Activated gamma-delta T cell treated with anti-CD3 and anti-CD28 coated beads, Interleukin-2, amount 50 U/mL, for 16 hours (primary cell): Measurements from ENCODE around the gene AMIGO3.

Source experiments
- DNase-seq: peaks from one replicate; pipeline ENCODE4 v3.0.0-alpha.2; 2020; ENCODE audit warnings: low read depth

The AMIGO3 gene

DNA sequence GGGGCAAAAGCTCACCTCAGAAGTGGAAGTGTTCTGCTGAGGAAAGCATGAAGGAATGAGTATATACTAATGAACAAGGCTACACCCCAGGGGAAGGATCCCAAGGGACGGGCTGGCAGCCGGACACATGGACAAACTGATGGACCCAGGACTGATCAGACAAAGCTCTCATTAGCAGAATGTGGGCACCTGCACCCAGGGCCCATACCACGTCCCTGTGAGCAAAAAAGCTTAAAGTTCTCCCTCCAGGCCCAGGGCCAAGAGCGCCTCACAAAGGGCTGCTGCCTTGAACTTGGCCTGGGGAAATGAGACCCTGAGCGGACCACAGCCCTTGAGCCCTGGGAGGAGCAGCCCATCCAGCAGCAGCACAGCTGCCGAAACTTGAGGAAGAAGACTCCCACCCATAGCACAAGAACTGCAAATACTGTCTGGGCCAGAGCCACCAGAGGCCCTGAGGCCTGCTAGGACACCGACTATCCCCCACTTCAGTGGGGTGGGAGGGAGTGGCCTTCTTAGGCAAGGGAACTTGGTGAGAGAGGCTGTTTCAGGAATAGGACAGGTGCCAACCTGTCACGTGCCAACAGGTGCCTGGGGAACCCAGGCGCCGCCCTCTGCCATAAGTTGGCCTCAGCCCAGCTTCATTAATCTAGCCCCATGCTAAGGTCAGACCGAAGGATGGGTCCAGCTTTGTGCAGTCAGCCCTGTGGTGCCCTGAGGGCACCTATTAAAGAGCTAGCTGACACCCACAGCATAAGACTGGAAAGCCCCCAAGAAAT lies 6.6 kb upstream of the AMIGO3 start:
- no peak for DNase-seq

DNA sequence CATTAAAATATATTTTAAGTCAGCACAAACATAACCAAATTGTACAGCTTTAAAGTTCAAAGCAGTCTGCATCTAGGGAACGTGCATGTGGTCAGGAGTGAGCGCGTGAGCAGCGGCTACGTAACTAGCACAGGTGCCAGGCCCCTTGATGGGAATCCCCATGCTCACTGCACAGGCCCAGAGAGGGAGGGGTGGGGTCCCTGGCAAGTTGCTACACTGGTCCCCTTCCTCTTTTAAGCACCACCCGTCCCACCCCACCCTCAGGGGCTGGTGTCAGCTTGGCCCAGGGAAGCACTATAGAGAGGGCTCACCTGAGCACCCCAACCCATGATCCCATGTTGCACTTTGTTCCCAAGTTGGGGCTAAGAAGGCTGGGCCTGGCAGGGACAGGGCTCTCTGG lies 5.1 kb upstream of the AMIGO3 start:
- no peak for DNase-seq

DNA sequence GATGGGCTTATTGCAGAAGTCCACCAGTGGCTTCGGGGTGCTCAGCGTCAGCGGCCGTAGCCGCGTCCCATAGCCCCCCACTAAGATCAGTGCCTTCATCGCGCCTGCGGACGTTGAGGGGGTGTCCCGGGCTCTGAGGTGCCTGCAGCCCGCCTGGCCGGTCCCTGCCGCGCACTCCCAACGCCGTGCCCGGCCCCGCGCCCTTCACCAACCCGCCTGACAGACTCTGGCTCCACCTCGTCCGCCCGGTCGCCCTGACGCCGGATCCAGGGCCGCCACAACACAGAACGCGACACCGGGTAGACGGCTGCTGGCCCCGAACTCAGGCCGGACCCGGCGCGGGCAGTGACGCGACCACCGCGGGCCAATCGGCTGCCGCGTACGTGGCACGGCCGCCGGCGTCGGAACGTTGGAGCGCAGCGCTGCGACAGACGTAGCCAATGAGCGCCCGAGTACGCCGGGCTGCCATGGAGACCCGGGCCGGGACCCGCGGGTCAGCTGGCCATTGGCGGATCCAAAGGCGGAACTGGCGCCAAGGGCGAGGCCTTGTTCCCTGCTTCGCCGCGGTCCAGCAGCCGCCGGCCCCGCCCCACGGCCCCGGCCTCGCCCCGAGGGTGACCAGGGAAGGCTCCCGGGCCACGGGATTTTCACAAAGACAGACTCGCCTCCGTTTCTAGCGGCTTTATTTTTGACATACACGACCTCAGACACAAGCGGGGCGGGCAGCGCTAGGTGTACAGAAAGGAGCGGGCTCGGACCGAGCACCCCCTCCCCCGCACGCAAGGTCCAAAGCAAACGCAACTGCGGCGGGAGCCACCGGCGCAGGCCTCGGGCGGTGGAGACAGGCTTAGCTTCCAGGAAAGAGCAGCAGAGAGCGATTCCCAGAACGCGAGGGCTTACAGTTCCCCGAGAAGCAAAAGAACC lies 4.4 kb upstream of the AMIGO3 start, which contains the start of gene GMPPB:
TSS of gene GMPPB (minus strand) at position 324 of the 924 bp plus-strand sequence. CDS start at position 99, 225 bp downstream.
- DNase-seq: peak; percentile 84

DNA sequence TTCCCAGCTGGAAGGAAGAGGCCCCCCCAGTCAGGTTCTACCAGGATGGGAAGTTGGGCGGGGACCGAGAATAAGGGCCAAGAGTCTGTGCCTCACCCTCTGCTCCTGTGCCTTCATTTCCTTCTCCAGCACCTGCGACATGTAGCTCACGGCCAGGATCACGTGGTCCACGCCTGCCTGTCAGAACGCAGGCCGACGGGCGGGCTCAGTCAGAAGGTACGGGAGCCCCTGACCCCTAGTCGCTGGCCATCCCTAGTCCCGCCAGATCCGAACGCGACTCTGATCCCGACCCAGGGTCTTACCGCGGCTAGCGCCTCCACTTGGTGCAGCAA lies 3.8 kb upstream of the AMIGO3 start:
- peak; percentile 28 for DNase-seq

DNA sequence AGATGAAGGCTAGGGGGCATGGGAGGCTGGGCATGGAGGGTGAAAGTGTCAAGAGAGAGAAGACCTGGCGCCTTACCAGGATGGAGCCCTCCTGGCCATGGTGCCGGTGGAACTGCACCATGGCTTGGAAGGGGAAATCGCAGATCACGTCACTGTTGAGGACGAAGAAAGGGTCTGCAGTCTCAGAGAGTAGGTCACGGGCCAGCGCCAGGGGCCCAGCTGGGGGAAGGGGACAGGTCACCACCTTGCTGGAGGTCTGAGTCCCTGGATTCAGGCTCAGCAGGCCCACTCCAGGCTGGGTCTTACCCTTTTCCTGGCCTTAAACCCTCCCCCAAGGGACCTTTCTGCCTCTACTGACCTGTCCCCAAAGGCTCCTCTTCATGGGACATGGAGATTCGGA lies 3.4 kb upstream of the AMIGO3 start:
- no peak for DNase-seq

DNA sequence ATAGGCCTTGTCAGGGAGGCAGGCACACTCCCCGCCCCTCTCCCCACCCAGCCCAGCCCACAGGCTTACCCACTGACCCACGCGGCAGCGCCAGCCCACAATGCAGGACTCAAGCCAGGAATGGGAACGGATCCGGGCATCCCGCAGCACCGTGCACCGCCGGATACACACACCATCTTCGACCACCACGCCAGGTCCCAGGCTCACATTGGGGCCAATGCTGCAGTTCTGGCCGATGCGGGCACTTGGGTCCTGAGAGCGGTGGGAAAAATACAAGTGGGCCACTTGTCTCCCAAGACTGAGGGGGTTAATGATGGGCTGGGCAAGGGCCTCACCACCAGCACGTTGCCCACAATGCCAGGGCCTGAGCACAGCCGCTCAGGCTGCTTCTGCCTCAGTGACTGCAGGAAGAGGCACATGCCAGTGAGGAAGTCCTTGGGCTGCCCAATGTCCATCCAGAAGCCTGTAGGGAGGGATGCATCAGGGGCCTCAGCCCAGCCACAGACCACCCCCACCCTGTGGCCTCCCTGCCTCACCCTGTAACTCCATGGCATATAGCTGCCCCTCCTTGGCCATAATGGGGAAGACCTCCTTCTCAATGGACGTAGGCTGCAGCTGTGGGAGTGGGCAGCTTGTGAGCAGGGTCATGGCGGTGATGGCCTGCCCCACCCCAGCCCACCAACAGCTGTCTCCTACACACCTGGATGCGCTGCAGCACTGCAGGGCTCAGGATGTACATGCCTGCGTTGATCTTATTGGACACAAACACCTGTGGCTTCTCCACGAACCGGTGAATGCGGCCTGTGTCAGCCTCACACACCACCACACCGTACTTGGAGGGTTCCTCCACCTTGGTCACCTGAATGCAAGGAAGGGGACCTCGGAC lies 2.7 kb upstream of the AMIGO3 start:
- no peak for DNase-seq

DNA sequence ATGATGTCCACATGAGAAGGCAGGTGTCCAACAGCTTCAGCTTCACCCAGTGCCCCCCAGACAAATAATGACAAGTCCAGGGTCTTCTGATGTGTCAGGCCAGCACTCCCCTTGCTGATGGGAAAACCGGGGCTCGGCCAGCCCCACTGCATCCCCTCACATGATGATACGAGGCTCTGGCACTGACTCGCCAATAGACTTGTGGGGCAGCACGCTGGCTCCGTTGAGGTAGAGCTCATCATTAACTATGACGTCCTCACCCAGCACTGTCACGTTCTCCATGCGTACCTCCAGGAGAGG lies 2.1 kb upstream of the AMIGO3 start:
- DNase-seq: no peak

DNA sequence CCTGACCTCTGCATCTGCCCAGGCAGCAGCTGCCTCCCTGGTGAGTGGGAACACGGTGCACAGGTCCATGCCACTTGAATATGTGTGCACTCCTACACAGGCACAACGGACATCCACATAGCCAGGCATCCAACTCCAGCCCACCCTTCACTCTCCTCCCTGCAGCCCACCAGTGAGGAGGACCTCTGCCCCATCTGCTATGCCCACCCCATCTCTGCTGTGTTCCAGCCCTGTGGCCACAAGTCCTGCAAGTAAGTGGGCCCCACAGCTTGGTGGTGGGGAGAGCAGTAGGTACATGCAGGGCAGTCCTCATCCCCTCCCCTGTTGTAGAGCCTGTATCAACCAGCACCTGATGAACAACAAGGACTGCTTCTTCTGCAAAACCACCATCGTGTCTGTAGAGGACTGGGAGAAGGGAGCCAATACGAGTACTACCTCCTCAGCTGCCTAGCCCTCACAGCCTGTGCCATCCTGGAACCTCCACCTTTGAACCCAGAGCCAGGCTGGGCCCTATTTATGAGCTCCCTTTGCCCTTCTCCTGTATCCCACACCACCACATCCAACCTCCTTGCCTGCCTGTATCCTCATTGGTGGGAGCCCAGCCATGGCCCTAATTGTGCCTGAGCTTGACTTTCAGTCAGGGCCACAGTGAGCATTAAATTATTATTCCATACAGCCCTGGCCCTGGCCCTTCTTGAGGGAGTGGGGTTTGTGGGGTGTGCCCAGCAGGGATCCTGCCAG lies 1.5 kb upstream of the AMIGO3 start:
- no peak for DNase-seq

DNA sequence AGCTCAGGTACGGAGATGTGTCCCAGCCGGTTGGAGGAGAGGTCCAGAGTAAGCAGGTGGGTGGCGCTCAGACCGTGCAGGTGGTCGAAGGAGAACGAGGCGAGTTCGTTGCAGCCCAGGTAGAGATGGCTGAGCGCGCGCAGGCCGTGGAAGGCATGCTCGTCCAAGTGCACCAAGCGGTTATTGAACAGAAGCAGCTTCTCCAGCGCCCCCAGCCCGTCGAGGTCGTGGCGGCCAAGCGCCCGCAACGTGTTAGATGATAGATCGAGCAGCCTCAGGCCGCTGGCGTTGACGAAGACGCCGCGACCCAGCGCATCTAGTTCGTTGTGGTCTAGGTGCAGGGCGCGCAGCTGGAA lies 648 bp downstream of the AMIGO3 start:
- no peak for DNase-seq

DNA sequence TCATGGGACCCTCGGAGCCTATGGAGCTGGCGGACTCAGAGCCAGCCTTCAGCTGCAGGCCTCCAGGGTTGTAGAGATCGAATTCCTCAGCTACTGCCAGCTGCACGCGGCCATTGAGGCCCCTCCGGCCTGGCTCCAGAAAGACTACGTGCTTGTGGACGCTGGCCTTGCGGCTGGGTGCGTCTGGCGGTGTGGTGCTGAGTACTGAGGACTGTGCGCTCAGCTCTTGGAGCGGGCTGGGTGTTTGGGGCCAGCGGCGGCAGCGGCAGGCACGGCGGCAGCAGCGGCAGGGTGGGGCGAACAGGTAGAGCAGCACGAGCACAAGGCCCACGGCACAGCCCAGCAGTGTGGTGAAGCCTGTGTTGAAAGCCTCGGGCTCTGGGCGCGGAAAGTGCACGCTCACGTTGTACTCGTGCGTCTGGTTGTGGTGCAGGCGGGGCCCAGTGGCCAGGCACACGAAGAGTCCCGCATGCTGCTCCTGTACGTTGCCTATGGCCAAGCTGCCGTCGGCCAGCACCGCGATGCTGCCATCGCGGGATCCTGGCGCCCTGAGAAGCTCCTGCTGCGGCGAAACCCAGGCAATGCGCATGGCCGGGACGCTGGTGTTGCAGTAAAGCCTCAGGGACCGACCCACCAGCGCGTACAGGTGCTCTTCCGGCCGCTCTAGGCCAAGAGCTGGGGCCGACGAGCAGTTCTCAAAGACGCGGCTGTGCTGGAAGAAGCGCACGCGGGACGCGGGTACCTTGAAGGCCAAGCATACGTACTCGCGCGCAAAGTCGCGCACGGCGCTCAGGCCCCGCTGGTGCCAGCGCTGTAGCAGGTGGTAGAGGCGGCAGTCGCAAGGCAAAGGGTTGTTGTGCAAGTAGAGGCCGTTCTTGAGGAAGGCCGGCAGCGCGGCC lies 1.3 kb downstream of the AMIGO3 start:
- no peak for DNase-seq

DNA sequence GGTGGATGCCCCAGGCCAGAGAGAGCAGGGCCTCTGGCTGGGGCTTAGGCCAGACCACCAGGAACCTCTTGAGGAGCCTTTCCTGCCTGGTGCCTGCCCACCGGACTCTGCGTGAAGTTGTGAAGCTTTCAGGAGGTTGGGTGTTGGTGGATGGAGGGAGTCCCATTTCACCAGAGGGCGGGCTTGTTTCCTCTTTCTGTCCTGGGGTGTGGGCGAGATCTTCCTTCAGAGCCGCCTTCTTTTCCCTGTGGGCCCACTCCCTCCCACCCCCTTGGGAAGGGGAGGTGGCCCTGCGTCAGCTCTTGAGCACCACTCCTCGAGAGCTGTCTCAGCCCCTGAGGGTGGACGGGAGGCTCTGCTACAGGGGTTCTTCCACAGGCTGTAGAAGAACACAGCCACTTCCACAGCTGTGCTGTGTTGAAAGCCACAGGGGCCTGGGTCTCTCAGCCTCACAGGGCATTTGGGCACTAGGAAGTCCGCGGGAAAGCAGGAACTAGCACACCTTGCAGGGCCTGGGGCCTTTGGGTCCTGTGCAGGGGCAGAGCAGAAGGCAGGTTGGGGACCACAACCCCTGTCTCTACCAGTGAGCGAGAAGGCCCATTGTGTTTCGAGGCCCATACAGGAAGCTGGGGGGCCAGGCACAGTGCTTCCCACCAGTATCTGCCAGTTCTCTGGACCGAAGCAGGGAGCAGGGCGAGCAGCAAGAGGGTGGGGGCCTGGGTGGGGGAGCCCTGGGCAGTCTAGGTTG lies 2.1 kb downstream of the AMIGO3 start:
- DNase-seq: no peak

DNA sequence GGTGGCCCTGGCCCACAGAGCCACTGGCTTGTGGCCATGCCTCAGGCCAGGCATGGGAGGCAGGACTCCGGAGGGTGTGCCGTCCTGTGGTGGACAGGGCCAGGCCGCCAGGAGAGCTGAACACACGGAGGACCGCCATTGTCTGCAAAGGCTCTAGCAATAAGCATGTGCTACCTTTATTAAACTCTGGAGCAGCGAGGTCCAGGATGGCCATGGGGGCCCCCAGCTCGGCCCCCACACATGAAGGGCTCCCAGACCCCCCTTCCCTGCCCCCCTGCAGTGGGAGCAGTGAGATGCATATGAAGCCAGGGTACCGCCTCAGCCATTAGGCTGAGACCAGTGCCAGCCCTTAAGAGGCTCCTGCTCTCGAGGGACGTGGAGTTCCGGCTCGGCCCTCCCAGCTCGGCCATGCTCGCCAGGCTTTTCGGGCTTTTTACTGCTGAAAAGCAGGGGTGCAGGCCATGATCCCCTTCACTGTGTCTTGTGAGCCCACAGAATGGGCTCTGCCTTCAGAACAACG lies 2.7 kb downstream of the AMIGO3 start:
- no peak for DNase-seq

DNA sequence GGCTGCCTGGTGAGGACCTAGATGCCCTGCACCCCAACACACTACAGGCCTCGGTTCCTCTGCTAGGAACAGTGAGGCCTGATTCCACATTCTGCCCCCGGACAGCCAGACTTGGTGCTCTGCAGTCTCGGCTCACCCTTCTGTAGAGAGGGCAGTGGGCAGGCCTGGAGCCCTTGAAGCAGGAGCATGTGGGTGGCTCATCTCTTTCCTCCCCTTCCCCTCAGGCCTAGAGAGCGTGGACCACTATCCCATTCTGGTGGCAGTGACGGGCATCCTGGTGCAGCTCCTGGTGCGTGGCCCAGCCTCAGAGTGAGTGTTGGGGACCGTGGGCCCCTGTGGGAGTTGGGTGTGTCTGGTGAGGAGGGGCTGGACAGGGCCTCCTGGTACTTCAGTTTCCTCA lies 3.3 kb downstream of the AMIGO3 start:
- DNase-seq: no peak

DNA sequence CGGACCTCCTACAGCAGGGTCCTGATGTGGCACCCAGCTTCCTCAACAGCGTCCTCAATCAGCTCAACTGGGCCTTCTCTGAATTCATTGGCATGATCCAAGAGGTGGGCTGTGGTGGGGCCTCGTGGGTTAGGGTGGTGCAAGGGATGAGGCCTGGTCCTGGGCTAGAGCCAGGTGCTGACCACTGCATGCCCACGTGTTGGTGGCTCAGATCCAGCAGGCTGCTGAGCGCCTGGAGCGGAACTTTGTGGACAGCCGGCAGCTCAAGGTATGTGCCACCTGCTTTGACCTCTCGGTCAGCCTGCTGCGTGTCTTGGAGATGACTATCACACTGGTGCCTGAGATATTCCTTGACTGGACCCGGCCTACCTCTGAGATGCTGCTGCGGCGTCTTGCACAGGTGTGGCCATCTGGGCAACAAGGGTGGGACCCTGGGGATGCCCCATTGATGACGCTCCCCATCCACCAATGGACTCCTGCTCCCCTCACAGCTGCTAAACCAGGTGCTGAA lies 3.8 kb downstream of the AMIGO3 start:
- DNase-seq: no peak

DNA sequence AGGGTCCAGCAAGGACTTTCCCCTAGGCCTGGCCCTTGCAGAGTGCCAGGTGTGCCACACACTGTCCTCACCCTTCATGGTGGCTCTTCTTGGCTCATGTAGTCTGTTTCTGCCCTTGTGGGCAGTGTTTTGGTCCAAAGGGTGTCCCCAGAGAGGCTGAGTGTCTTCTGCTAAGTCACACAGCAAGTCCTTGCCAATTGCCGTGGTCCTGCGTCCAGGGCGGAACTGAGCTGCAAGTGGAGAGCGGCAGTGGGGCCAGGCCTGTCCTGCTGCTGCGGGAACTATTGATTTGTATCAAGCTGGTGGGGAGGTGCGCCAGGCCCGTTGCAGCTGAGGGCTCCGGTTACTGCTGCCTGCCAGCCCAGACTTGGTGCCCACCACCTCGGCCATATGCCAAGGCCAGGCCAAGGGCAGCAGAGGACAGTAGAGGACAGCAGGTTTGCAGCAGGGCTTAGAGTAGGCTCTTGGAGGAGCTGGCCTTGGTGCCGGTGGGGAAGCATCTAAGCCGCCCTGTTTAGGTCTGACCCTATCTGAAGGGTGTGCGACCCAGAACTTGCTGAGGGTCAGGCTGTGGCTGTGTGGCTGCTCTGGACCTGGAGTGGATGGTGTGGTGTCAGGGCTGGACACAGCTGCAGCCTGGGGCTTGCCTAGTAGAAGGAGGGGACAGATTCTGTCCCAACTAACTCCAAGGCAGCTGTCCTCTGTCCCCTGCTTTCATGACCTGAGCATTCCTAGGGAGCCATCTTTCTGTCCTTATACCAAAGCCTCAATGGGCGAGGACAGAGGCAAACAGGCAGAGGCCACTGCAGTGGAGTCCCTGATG lies 4.5 kb downstream of the AMIGO3 start:
- no peak for DNase-seq

DNA sequence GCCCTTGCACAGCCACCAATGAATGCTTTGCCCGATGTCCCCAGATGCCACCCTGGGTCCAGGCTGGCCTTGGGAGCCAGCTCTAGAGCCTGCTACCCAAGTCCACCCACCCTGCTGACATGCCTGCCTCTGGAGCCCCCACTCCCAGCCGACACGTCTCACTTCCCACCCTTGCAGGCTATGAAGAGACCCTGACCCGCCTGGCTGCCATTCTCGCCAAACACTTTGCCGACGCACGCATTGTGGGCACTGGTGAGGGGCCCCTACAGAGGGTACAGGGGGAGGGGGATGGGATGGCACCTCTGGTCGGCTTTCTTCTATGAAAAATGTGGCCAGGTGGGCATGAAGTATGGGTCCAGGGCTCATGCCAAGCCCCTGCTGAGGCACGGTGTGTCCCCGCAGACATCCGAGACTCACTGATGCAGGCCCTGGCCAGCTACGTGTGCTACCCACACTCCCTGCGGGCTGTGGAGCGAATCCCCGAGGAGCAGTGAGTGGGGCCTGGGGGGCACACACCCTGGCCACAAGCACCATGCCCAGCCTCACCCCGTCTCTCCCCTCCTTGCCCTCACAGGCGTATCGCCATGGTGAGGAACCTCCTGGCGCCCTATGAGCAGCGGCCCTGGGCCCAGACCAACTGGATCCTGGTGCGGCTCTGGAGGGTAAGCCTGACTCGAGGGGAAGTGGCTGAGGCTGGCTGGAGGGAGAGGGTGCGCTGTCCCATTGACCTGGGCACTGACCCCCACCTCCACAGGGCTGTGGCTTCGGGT lies 6.0 kb downstream of the AMIGO3 start:
- DNase-seq: no peak

DNA sequence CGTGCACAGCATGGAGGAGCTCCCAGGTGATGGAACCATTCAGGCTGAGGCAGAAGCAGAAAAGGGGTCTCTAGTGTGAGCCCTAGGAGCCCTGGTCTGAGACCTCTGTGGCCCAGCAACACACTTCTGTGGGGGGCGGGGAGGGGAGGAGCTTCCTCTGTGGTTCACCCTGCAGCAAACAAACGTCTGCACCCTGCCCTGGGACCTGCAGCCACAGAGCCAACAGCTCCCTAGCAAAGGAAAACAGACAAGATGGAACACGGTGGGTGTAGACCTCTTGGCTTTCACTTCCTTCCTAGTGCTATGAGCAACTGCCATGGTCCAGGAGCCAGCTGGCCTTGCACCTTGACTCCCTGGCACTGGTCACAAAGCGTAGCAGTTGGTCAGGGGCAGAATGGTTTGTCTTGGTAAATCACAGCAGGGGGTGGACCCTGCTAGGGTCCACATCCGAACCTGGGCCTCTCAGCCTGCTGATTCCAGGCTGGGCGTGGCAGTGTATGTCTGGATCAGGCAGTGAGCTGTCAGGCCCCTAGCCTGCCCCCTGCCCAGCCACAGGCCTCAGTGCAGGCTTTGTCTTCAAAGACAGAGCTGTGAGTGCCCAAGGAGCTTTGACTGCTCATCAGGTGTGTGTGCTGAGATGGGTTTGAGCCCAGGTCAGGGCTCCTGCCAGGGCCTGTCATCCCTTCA lies 6.7 kb downstream of the AMIGO3 start:
- DNase-seq: no peak
